Mucosa of gallbladder (tissue), 1 donor: ENCODE data around the gene ITPRID1. TPM values are rescaled to one million over a fixed set of nuclear protein-coding genes. Genes with fewer than 3 reads are reported as not detected.

Experiments
- DNase-seq: peaks from one replicate; pipeline ENCODE4 v3.0.0-alpha.2; 2020; ENCODE audit warnings: low spot score
- total RNA-seq: library from RNA; stranded (reverse); gene quantifications from one replicate; pipeline ENCODE4 v1.2.1, GENCODE V29; 2021
- donor health status: DM: no; HTN: no; CAD: no.

ITPRID1 gene
- total RNA-seq, 1 donor from 2014 or later = 0.43 TPM

GRCh38 chr7:31695859-31696614 lies 182.1 kb downstream of the ITPRID1 start:
- no peak for DNase-seq

DNA sequence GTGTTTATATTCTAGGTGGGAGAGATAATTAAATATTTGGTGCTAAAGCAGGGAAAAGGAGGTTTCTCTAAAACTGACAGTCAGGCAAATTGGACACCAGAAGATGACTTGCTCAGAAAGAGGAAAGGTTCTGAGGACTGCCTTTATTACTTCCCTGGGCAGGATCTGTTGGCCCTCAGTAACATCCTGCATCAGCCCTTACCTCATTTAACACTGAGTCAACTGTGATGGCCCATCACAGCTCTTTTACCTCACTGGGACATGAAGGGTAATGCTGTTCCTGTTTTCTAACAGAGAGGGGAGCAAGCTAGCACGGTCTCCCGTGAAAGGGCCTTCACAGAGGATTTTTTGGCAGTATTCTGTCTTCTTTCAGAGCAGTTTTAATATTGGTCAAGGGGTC lies 185.2 kb downstream of the ITPRID1 start:
- no peak for DNase-seq

GRCh38 chr7:31702354-31702753 lies 188.5 kb downstream of the ITPRID1 start:
- DNase-seq = no peak

GRCh38 chr7:31705377-31705776 lies 191.5 kb downstream of the ITPRID1 start:
- no peak for DNase-seq

DNA sequence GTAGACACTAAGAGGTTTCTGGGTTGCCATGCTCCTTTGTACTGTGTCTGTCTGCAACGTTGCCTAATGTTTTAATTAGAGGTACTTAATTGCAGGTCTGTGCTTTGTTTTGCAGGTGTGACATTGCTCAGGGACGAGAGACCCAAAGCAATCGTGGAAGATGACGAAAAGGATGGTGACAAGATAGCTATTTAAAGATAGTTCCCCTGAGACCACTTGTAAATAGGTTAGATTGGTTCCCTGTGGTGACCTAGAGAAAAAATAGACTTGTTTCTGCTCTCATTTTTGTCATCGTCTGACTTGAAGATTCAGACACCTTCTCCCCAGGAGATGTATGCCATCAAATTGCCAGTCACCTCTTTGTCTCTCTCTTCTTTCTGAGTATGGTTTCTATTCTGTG lies 193.2 kb downstream of the ITPRID1 start:
- no peak for DNase-seq

Other genes starting within 250 kb of the ITPRID1 start
- gene NEUROD6, start 173.4 kb upstream of the ITPRID1 start, total RNA-seq = not detected
- not detected for gene PPP1R17, start 173.1 kb downstream of the ITPRID1 start, total RNA-seq